Erythroblast (primary cell): ENCODE results near the gene TMEM187.

Experiments
- GATA1 ChIP-seq: IDR thresholded peaks from 2 replicates; pipeline ENCODE4 v1.6.1; 2011; ENCODE audit warnings: low read depth, mild to moderate bottlenecking, control low read depth, low read length, moderate library complexity
- POLR2A ChIP-seq: IDR thresholded peaks from 2 replicates; pipeline ENCODE4 v1.6.1; 2011; ENCODE audit warnings: mild to moderate bottlenecking, low read length

- TF ChIP-seq POLR2A (no peak), GATA1 (no peak)
Observed at GRCh38 chrX:153959649-153960048, 12.9 kb upstream of the TMEM187 start.
